AG08395 (cell line): ENCODE data around the gene MT1A.

Experiments used
- DNase-seq: peaks from one replicate; pipeline ENCODE4 v3.0.0; 2012; ENCODE audit warnings: mixed read lengths, low spot score

MT1A gene

DNA sequence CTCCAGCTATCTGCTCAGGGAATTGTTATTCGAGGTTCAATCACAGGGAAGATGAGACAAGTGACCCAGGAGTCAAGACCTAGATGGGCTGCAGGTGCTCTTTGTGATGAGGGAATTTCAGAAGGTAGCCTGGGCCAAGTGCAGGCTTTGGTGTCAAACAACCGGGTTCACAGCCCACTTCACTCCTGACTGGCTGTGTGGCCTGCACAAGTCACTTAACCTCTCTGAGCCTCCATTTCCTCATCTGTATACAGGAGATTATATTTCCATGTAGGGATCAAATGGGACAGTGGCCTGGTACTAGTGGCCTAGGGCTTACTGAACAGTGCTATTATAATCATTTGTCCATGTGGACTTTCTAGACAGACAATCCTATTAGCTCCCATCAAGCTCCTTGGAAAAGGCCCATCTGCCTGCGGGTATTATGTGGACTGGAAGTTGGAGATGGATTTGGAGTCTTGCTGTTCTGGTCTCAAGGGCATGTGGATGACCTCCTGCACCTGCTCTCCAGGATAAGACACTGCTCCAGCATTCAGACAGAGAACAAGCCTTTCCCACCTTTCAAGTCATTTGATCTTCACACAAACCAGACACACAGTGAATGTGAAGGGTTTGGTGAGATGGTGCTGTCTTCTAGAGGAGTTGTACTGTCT is 40.7 kb downstream of the MT1A start:
- DNase-seq, result no peak

DNA sequence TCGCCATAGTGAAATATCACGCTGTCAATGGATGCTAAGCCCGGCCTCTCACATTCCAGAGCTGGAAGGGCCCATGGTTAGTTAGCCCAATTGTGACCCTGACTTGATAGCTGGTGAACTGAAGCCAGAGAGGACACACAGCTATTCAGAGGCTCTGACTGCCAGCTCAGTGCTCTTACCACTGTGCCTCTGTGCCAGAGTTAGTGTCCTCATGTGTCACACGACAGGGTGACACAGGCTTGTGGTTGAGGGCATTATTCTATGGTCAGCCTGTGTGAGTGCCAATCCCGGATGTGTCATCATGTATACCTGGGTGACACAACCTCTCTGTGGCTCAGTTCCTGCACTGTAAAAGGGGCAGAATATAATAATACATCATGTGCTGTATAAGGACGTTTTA is 41.4 kb downstream of the MT1A start:
- no peak for DNase-seq

DNA sequence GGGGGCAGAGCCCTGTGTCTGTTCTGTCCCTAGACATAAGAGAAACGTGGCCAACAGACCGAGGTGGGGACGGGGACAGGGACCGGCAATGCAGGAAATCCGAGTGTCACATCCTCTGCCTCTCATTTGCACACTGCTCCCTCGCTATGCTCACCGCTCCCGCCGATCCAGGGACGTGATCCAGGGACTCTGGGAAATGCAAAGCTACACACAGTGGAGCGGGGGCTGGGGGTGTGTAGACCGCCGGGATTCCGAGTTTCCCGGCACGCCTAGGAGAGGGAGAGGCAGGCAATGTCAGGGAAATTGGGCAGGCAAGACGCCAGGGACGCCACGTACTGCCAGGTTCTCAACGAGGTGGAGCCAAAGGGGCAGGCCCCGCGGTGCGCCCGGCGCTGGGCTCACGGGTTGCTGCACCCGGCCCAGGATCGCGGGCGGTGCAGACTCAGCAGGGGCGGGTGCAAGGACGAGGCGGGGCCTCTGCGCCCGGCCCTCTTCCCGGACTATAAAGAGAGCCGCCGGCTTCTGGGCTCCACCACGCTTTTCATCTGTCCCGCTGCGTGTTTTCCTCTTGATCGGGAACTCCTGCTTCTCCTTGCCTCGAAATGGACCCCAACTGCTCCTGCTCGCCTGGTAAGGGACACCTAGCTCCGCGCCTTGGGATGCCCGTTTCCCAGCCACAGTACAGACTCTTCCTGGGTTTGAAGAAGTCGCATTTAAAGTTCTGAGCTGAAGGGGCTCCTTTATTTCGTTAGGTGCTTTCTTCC is 43.7 kb downstream of the MT1A start, which contains the start of gene MT1X:
TSS of gene MT1X (plus strand) at position 532 of the 764 bp plus-strand sequence. CDS start at position 603, 71 bp downstream.
- peak; percentile 94 for DNase-seq

DNA sequence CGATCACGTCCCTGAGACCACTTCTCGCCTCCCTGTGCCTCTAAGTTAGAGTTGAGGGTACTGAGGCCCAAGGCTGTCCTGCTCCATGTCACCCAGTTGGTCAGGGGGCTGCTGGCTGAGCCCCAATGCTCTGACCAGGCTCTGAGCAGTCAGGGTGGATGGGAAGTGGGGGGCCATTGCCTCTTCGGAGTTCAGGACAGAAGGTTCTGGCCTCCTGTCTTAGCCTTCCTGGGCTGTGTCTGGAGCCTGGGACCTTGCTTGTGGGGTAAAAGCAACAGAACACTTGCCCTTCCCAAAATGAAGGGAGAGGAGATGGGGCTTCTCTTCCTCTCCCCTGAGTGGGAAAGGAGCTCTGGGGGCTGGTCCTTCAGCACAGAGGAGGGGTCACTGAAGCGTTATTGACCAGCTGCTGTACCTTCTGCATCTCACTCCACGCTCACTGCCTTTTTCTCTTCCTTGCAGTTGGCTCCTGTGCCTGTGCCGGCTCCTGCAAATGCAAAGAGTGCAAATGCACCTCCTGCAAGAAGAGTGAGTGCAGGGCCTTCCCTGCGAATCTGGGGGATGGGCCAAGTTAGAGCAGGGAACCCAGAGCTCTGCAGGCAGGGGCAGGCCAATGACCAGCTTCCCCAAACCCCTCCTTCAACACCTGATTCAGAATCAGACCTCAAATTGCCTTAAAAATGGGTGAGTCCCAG is 44.4 kb downstream of the MT1A start:
- no peak for DNase-seq

DNA sequence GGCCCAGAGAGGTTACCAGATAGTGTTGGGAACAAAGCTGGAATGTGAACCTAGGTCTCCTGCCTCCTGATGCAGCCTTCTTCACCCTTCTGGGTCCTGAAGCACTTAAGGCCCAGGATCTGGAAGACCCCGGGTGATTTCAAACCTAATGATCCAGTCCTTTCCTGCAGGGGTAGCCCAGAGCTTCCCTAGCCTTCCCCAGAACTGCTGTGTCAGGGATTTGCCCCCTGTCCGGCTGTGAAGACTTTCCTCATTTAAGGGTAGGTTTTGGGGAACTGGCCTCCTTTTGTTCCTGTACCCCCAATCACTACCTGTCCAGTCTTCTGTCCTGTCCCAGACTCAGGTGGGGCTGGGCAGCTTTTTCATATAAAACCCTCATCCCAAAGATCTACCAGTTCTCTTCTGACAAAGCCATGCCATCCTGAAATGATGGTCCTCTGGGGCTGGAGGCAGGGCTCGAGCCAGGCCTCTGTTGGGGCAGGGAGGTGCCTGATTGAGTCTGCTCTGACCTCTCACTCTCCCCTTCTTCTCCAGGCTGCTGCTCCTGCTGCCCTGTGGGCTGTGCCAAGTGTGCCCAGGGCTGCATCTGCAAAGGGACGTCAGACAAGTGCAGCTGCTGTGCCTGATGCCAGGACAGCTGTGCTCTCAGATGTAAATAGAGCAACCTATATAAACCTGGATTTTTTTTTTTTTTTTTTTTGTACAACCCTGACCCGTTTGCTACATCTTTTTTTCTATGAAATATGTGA is 45.1 kb downstream of the MT1A start:
- no peak for DNase-seq

DNA sequence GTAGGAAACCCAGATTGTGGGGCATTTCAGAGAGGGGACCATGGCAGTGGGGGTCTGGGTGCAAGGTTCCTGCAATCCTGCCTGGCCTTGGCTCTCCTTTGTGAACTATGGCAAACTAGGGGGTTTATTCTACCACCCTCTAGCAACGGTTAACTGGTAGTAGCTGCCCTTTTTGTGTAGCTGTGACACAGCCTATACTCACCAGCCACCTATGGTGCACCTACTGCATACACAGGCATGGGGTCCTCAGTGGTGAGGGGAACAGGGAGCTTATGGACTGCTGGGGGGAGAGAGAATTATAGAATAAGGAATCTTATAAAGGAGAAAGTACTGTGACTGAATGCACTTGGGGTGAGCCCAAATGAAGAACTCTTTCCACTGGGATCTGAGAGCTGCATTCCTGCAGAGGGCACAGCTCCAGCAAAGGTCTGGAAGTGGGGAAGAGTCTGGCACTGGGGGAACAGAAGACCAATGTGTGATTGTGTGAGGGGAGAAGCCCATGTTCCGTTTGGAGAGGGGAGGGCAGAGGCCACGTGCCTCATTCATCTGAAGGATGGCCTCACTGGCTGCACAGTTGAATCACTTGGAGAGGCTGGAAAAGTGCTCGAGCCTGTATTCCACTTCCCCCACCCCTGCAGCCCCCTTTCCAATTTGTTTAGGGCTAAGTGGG is 45.9 kb downstream of the MT1A start:
- DNase-seq, result no peak

DNA sequence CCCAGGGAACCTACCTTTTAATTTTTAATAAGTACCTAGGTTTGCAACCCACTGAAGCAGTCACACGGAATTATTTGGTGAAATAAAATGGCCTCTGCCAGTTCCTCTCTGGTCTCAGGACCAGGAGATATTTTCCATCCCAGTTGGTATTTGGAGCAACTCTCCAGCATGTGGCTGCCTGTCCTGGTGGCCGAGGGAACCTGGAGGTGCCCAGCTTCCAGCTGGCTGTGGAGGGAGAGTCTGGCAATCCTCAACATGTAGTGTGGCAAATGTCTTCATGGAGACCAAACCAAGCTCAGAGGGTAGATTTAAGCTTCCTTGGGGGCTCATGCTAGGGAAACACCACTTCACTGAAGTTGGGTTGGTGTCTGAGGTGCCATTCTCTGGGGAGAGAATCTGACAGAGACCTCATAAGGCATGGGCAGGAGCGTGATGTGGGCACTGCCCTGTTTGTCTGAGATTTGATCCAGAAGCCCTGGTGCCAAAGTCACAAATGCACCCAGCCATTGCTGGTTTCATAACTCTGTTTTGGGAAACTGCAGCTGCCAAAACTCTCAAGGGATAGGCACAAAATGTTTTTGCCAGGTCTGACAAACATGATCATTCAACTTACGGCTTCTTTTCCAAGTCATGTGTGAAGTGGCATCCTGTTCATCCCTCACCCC is 46.6 kb downstream of the MT1A start:
- no peak for DNase-seq

DNA sequence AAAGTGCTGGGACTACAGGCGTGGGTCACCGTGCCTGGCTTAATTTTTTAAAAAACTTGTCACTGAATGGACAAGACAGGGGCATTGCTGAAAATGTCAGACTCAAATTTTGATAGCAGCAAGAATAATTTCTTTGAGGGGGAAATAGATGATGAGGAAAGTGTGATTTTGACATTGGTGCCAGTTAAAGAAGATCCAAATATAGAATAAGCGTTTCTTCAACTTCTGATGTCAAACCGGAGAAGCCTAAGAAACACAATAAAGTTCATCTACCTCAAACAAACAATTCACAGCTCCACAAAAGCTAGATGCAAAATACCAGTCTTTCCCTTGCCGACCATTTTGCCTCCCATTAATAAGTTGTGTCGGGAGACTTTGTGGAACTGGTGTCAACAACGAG is 48.3 kb downstream of the MT1A start:
- DNase-seq, result no peak

DNA sequence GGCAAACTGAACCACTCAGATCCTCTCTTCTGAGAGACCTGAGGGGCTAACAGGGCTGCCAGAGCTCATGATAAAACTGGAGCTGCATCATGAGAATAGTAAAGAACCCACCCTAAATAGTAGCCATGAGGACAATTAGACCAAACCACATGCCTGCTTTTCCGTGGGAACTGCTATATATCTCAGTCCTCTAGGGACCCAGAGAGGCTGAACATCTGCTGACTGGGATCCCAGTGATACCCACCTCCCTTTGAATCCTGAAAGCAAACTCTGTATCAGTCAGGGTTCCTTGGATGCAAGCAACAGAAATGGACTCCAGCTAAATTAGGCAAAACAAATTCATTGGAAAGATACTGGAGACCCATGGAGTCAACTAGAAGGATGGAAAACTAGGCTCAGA is 50.3 kb downstream of the MT1A start:
- DNase-seq, result no peak

DNA sequence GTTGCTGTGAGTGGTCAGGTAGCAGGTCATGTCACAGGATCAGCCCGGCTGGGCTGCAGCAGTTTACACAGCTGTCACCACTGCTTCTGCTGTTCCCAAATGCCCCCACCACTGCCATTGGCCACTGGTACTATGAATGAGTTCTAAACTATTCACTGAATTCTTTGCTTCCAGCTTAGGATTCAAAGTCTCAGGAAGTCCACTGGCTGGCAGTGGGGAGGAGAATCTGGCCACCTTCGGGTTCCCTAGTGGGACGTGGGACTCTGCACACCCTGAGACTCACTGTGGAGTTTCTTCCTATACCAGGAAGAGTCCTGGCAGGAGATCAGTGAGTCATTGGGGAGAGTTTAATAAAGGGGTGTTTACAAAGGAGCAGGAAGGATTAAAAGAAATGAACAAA is 50.7 kb downstream of the MT1A start:
- DNase-seq, result no peak
